ENCODE data around the gene SFXN5.

DNA sequence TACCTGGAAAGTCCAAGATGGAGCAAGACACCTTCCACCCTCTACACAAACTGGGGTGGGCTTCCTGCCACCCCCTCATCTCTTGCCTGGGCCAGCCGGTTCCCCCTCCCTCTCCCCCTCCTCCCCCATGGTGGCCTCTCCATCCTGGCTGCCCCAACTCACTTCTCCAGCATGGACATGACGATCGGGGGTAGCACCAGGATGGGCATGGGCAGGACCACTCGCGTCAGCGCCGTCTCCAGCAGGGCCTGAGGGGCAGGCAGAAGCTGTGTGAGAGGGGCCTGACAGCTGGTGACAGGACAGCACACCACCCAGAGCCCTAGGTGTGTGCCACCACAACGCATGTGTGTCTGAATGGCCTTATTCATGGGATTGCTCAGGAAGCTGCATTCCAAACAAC, 103.2 kb downstream of the SFXN5 start:
- TF ChIP-seq, protein P1, sequence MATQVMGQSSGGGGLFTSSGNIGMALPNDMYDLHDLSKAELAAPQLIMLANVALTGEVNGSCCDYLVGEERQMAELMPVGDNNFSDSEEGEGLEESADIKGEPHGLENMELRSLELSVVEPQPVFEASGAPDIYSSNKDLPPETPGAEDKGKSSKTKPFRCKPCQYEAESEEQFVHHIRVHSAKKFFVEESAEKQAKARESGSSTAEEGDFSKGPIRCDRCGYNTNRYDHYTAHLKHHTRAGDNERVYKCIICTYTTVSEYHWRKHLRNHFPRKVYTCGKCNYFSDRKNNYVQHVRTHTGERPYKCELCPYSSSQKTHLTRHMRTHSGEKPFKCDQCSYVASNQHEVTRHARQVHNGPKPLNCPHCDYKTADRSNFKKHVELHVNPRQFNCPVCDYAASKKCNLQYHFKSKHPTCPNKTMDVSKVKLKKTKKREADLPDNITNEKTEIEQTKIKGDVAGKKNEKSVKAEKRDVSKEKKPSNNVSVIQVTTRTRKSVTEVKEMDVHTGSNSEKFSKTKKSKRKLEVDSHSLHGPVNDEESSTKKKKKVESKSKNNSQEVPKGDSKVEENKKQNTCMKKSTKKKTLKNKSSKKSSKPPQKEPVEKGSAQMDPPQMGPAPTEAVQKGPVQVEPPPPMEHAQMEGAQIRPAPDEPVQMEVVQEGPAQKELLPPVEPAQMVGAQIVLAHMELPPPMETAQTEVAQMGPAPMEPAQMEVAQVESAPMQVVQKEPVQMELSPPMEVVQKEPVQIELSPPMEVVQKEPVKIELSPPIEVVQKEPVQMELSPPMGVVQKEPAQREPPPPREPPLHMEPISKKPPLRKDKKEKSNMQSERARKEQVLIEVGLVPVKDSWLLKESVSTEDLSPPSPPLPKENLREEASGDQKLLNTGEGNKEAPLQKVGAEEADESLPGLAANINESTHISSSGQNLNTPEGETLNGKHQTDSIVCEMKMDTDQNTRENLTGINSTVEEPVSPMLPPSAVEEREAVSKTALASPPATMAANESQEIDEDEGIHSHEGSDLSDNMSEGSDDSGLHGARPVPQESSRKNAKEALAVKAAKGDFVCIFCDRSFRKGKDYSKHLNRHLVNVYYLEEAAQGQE (IDR thresholded peaks at IDR 0.05; ENCODE audit: insufficient read depth in 1 of 2, low read depth in 2 of 2, low read length in 2 of 2), result no peak
- TF ChIP-seq POLR2AphosphoS5 (IDR thresholded peaks at IDR 0.05; ENCODE audit: low read depth, low read length) (no peak), FOXP2 (optimal IDR thresholded peaks at IDR 0.05; ENCODE audit: borderline replicate concordance, extremely low read depth, extremely low read length, insufficient read depth) (no peak), SIN3A (IDR thresholded peaks at IDR 0.05; ENCODE audit: borderline replicate concordance, insufficient read depth, low read length) (no peak)

Data from PFSK-1 (cell line).